Osteoblast (primary cell): Measurements from ENCODE around the gene YPEL3. TPM values are rescaled to one million over a fixed set of nuclear protein-coding genes. Genes with fewer than 3 reads are reported as not detected.
A peak's percentile ranks its signal among the peaks of the same experiment; 100 is the strongest.

Experiments
- DNase-seq: peaks from one replicate; pipeline ENCODE4 v3.0.0; 2011; ENCODE audit warnings: low spot score, mixed read lengths; ENCODE audit not compliant: insufficient read length; ENCODE audit errors: missing footprints
- H2AFZ ChIP-seq: 2 replicates; pipeline ENCODE4 v1.6.0; 2011; ENCODE audit warnings: mild to moderate bottlenecking, low read length
- H3K27ac ChIP-seq: 2 replicates; pipeline ENCODE4 v1.5.1; 2011; ENCODE audit warnings: mild to moderate bottlenecking, low read depth, low read length, moderate library complexity
- H3K27me3 ChIP-seq: 2 replicates; pipeline ENCODE4 v1.6.0; 2012; ENCODE audit warnings: mild to moderate bottlenecking, control low read depth, inconsistent platforms, low read length, moderate library complexity; ENCODE audit not compliant: insufficient read depth
- H3K36me3 ChIP-seq: 2 replicates; pipeline ENCODE4 v1.5.1; 2011; ENCODE audit warnings: mild to moderate bottlenecking, low read length, control low read depth, moderate library complexity; ENCODE audit not compliant: insufficient read depth
- H3K4me1 ChIP-seq: 2 replicates; pipeline ENCODE4 v1.5.1; 2011; ENCODE audit warnings: mild to moderate bottlenecking, low read length, control low read depth, moderate library complexity; ENCODE audit not compliant: insufficient read depth
- H3K4me2 ChIP-seq: 2 replicates; pipeline ENCODE4 v1.6.0; 2011; ENCODE audit warnings: mild to moderate bottlenecking, low read length; ENCODE audit not compliant: insufficient read depth
- H3K4me3 ChIP-seq: fragments of 200-600 bp; sonication (generic); 3 replicates; pipeline ENCODE4 v1.5.1; 2012; ENCODE audit warnings: mild to moderate bottlenecking, low read length, inconsistent platforms; ENCODE audit not compliant: insufficient read depth
- H3K79me2 ChIP-seq: 2 replicates; pipeline ENCODE4 v1.6.0; 2012; ENCODE audit warnings: mild to moderate bottlenecking, low read length, control low read depth, inconsistent platforms; ENCODE audit not compliant: insufficient read depth
- H3K9me3 ChIP-seq: 2 replicates; pipeline ENCODE4 v1.5.1; 2011; ENCODE audit warnings: low read depth, low read length, control low read depth
- H4K20me1 ChIP-seq: 2 replicates; pipeline ENCODE4 v1.6.0; 2012; ENCODE audit warnings: mild to moderate bottlenecking, low read length, control low read depth; ENCODE audit not compliant: insufficient read depth
- CTCF ChIP-seq: IDR thresholded peaks from 2 replicates; pipeline ENCODE4 v1.5.1; 2011; ENCODE audit warnings: mild to moderate bottlenecking, low read depth, low read length, moderate library complexity; ENCODE audit errors: extremely low read depth
- total RNA-seq: library from RNA; depleted of rRNA; stranded (reverse); fragments of >200 nt; gene quantifications from 2 replicates; pipeline ENCODE4 v1.2.3, GENCODE V29; 2012

The YPEL3 gene
- total RNA-seq, 1 donor, result 28.2 TPM

GRCh38 chr16:30078744-30079143, 17.3 kb downstream of the YPEL3 start:
- Histone ChIP-seq H3K9me3 (no peaks in the 10 kb centered on the region), H3K79me2 (peaks cover 70% of the 10 kb centered on the region), H3K36me3 (peaks cover 54% of the 10 kb centered on the region), H4K20me1 (peaks cover 28% of the 10 kb centered on the region), H3K4me3 (no peak overlapping the region), H3K4me1 (peaks cover 17% of the 10 kb centered on the region), H3K4me2 (no peak overlapping the region), H2AFZ (no peak overlapping the region), H3K27me3 (no peaks in the 10 kb centered on the region), H3K27ac (no peak overlapping the region)
- TF ChIP-seq CTCF, result no peak
- DNase-seq, result peak; percentile 39

GRCh38 chr16:30077656-30078055, 18.4 kb downstream of the YPEL3 start:
- Histone ChIP-seq H3K4me2 (peak overlapping the region; percentile 92), H3K27ac (peak overlapping the region; percentile 70), H4K20me1 (peaks cover 28% of the 10 kb centered on the region), H3K79me2 (peaks cover 64% of the 10 kb centered on the region), H2AFZ (no peak overlapping the region), H3K9me3 (no peaks in the 10 kb centered on the region), H3K27me3 (no peaks in the 10 kb centered on the region), H3K4me1 (peaks cover 17% of the 10 kb centered on the region), H3K4me3 (peak overlapping the region; percentile 99), H3K36me3 (peaks cover 53% of the 10 kb centered on the region)
- DNase-seq, result peak; percentile 85
- no peak for TF ChIP-seq CTCF

GRCh38 chr16:30076276-30076791, 19.7 kb downstream of the YPEL3 start:
- peak overlapping the region; percentile 70 for H3K27ac ChIP-seq
- peaks cover 32% of the 10 kb centered on the region for H4K20me1 ChIP-seq
- no peaks in the 10 kb centered on the region for H3K9me3 ChIP-seq
- peaks cover 17% of the 10 kb centered on the region for H3K4me1 ChIP-seq
- H3K4me3 ChIP-seq, result peak overlapping the region; percentile 99
- H3K4me2 ChIP-seq, result peak overlapping the region; percentile 92
- H2AFZ ChIP-seq, result peak overlapping the region; percentile 60
- no peak for TF ChIP-seq CTCF
- peaks cover 55% of the 10 kb centered on the region for H3K36me3 ChIP-seq
- H3K79me2 ChIP-seq, result peaks cover 66% of the 10 kb centered on the region
- DNase-seq, result peak; percentile 91
- H3K27me3 ChIP-seq, result no peaks in the 10 kb centered on the region

- no peak for TF ChIP-seq CTCF
- Histone ChIP-seq H3K4me1 (peaks cover 17% of the 10 kb centered on the region), H2AFZ (peak within 1 kb of the TSS; percentile 74), H3K9me3 (no peaks in the 10 kb centered on the region), H3K36me3 (peaks cover 54% of the 10 kb centered on the region), H4K20me1 (peaks cover 35% of the 10 kb centered on the region), H3K27me3 (no peaks in the 10 kb centered on the region), H3K27ac (peak within 1 kb of the TSS; percentile 70), H3K79me2 (peaks cover 65% of the 10 kb centered on the region), H3K4me3 (peak within 1 kb of the TSS; percentile 99), H3K4me2 (peak within 1 kb of the TSS; percentile 92)
- peak; percentile 99 for DNase-seq
These were observed 20.3 kb downstream of the YPEL3 start, which contains the start of gene PPP4C for GRCh38 chr16:30075503-30076275. Gene PPP4C, plus strand, starts transcription at chr16:30075994. Its CDS starts 384 bp downstream, at chr16:30076378.
